NCI-H774 (cell line): Measurements from ENCODE around the gene CDCA5.

Experiments
- DNase-seq: peaks from one replicate; lab custom pipeline; 2025; lab: John Stamatoyannopoulos, UW

The CDCA5 gene

DNA sequence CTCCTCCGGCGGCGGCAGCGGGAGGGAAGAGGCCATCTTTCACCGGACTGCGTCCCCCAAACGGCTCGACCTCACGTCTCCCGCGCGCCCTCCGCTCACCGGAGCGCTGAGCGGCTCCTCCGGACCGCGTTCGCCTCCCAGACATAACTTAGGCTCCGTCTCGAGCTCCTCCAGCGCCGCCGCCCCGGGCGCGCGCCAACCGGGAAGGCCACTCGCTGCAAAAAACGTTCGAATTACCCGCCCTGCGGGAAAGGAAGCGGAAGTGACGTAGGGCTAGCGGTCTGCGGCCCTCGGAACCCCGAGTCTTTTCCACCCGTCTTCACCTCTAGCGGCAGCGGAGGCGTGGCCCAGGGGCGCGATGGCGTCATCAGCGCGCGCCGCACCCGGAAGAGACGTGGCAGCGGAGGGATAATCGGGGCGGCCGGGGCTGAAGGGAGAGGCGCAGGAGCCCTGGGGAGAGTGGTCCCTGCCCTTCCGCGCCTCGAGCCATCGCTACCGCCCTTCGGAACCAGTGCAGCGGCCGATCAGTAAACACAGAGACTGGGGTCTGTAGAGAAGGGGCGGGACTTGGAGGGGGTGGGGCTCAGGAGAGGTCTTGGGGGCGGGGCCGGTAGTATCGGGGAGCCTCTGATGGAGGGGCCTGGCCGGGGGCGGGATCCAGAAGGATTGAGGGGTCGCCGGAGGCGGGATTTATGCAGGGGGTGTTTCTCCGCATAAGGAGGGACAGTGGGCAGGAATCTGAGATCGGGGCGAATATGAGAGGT, at the start of gene CDCA5, which contains the start of gene ZFPL1:
Gene CDCA5, minus strand, starts transcription at position 207 of the 764 bp plus-strand sequence. Its CDS starts 62 bp downstream, at position 145.
Gene ZFPL1, plus strand, starts transcription at position 389 of the 764 bp plus-strand sequence. CDS start 477 bp downstream, outside the sequence.
- peak; percentile 96 for DNase-seq

DNA sequence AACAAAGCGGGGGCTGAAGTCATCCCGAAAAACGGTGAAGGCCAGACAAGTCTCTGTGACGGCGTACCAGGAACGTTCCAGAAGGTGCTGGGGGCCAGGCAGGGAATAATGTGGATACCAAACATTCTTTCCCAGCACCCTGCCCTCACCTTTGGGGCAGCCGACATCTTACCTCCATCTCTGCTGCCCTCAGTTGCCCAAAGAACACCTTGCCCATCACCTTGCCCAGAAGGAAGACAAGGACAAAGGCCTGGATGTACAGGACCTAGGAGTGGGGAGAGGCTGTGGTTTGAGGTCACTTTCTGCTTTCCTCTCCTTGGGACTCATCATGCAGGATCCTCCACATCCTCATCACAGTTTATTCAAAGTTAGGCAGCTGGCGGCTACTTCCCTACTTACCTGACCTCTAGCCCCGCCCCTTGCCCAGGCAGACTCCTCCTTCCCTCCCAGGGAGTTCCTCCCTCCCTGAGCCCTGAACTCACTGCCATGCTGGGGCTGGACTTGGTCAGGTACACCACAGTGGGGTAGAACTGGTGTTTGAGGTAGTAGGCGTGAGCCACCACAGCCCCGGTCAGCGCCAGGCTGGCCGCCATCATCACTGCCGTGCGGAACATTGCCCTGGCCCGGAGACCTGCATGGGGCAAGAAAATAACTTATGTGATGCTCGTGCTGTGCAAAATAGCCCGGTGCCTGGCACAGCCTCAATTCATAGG, 49.3 kb upstream of the CDCA5 start:
- peak; percentile 51 for DNase-seq

DNA sequence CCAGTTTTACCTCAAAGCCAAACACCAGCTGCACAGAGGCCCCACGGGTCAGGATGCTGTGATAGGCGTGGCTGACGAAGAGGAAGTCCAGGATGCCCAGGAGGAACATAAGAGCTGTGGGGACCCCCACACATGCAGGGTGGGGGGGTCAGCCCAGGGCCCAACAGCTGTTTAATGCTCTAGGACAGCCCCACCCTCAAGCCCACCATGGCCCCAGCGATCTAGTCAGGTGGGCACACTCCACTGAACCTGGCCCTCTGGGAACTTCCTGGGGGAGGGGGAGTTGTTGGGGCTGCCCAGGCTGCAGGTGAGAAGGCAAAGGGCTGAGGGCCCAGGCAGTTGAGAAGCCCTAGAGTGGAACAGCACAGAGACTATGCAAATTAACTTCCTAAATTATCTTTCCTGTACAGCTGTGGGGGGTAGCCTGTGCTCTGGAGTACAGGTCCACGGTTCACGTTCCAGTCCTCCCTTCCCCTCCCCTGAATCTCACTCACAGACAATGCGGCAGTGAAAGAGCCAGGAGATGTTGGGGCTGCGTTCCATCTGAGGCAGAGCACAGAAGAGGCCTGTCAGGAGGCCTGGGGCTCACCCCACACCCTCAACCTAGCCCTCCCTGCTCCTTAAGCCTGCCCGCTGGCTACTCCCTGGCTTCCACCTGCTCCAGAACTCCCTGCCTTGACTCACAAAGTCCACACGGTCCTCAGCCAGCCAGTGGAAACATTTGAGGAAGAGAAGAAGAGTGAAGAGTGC, 48.6 kb upstream of the CDCA5 start:
- no peak for DNase-seq

- DNase-seq: no peak
Measured at GRCh38 chr11:65131895-65132237, 48.0 kb upstream of the CDCA5 start.

GRCh38 chr11:65131417-65131776, 47.6 kb upstream of the CDCA5 start:
- no peak for DNase-seq

DNA sequence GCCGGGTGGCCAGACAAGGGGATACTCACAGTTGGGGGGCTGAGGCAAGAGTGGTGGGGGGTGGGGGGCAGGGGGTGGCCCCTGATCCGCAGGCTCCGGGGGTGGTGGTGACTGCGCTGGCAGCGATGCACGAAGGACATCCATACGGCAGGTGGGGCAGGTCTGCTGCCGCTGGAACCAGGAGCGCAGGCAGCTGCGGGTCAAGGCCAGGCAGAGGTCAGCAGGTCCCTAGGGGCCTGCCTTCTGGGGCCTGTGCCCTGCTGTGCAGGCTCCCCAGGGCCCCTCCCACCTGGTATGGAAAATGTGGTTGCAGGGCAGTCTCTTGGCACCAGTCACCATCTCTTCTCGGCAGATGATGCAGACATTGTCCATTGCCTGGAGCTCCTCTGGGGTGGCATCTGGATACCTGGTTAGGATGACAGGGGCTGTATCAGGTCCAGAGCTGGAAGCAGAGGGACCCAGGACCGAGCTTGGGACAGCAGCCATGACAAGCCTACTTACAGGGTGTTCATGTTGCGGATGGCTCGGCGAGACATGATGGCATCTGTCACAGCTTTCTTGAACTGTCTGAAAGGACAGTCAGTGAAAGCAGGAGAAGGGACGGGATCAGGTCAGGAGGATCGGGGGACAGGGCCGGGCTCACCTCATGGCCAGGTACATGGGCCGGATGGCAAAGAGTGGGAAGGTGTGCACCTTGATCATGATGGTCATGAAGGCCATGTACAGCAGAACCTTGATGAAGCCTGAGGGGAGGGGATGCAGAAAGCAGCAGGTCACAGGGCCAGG, 47.0 kb upstream of the CDCA5 start:
- no peak for DNase-seq

GRCh38 chr11:65129649-65130441, 46.0 kb upstream of the CDCA5 start:
- no peak for DNase-seq

GRCh38 chr11:65128182-65129145, 44.6 kb upstream of the CDCA5 start:
- DNase-seq: no peak

DNA sequence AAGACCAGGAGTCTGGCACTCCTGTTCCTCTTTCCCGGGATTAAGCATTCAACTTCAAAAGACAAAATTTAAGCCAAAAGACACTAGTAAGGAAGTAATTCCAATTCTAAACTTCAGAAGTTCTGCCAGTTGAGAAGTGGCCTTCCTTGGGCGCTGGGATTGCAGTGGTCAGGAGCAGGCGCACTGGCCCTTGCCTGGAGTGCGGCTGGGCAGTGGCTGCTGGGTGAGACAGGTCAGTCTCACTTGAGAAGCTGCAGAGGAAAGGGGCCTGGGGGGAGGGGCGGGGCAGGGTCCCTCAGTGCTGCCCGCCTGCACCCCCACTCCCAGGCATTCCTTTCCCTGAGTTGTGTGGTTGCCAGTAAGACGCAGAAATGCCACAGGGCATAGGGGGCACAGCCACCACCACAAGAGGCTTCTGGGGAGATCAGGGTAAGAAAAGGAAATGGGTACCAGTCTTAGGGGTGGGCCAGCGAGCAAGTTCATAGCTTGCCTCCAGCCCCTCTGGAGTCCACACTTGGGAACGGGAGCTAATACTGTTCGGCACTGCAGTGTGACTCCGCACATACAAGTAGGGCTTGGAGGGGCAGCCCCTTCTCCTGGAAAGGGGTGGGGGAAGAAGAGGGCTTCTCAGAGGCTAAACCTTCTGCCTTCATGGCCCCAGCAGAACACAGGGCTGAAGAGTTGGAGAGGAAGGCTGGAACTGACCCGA, 43.8 kb upstream of the CDCA5 start:
- no peak for DNase-seq

- DNase-seq: no peak
Measured at GRCh38 chr11:65126624-65127274, 42.9 kb upstream of the CDCA5 start.

- DNase-seq: no peak
Measured at GRCh38 chr11:65125197-65126056, 41.6 kb upstream of the CDCA5 start.

DNA sequence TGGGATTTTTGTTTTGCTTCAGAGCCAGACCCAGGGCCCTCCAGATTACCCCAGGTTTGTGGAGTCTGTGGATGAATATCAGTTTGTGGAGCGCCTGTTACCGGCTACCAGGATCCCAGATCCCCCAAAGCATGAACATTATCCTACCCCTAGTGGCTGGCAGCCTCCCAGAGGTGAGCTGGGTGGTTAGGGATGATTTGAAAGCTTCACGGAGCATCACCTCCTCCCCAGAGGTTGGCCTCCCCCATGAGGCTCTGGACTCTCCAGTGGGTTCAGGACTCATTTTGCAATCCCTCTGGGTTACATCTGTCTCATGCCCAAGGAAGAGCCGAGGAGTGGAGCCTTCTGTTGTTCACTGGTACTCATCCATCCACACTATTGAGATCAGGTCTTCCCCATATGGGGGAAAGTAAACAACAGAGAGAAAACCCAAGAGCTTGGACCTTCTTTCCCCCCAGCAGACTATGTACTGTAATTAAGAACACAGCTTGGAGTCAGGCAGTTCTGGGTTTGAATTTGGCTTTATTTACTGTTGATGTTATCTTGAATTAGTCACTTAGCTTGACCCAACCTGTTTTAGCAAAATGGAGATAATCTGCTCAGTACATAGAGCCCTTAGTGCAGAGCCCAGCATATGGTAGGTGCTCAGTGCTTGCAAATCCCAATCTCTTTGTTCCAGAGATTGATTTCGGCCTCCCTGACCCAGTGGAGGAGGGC, 40.8 kb upstream of the CDCA5 start:
- no peak for DNase-seq

- DNase-seq: peak; percentile 99
Measured at GRCh38 chr11:65121865-65122696, 38.2 kb upstream of the CDCA5 start, which contains the start of the genes FAU and MRPL49. TSS of gene FAU (minus strand) at chr11:65122134. CDS start at chr11:65121813, 321 bp downstream. TSS of gene MRPL49 (plus strand) at chr11:65122321. CDS start at chr11:65122347, 26 bp downstream.

GRCh38 chr11:65121447-65121864, 37.6 kb upstream of the CDCA5 start:
- no peak for DNase-seq

DNA sequence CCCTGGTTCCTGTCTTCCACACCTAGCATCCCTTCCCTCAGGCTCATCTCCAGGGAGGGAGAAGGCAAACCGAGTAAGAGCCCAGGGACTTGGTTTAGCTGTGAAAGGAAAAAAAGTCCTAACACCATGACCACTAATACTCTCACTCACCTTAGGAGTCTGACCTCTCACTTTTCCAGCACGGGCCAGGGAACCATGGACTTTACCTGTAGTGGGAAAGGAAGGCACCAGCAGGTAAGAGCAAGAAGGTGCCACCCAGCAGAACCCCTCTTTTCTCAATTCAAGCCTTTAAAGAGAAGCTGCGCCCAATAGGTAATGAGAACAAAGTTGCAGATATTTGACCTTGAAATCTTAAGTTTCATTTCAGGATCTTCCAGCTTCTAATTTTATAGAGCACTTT, 37.0 kb upstream of the CDCA5 start:
- DNase-seq: no peak

DNA sequence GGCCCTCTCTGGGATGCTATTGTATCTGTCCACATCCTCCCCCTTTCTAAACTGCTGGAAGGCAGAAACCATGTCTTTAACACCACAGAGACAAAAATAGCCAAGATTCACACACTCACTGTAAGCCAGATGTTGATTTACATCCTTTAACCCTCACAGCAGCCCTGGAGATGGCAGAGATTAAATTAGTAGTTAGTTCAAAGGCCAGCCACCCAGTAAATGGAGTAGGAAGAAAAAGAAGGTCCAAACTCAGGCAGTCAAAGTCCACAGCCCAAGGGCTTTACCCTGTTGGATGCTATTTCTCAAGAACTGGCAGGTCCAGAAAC, 35.8 kb upstream of the CDCA5 start:
- no peak for DNase-seq
